Coronary artery (tissue), 2 donors: Measurements from ENCODE around the gene COX8A.

Experiments
- DNase-seq: peaks from one replicate; pipeline ENCODE4 v3.0.0-alpha.2; 2017; ENCODE audit warnings: low spot score
- H3K27ac ChIP-seq, 2 donors: fragments of 200-600 bp; sonication (generic); one replicate each; pipeline ENCODE4 v1.5.1; 2016 to 2019
- H3K4me3 ChIP-seq: fragments of 200-600 bp; sonication (generic); 2 replicates; pipeline ENCODE4 v1.5.1; 2016; ENCODE audit warnings: mild to moderate bottlenecking, moderate library complexity
- TF ChIP-seq, protein P1 (sequence below): fragments of 200-600 bp; sonication (generic); IDR thresholded peaks from one replicate; pipeline ENCODE4 v1.5.1; 2019; ENCODE audit warnings: antibody characterized with exemption

The COX8A gene

DNA sequence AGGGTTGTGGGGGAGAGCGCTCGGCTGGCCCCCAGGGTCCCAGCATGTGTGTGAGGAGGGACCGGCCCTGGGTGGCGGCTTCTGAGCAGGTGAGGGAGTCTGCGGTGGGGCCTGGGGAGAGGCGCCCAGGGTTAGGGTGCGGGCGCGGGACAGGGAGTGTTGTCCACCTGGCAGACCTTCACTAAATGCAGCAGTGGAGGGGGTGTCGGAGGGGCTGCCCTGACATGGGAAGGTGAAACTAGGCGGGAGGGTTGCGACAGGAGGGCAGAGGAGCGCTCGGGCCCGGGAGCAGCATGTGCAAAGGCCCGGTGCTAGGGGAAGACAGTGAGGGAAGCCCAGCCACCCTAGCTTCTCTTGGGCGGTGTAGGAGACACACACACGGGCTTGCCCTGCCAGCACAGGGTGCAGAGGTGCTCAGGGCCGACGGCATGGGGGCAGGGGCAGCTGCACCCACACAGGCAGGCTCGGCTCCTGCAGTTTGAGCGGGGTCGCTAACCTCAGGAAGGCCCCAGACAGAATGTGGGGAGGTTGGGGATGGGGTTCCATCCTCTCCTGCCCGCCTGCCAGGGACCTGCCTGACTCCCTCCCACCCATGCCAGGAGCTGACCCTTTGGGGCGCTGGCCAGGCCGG lies 34.0 kb downstream of the COX8A start:
- peak overlapping the region in 1 of 2 donors; percentile 63 for H3K27ac ChIP-seq
- H3K4me3 ChIP-seq, result peak overlapping the region; percentile 75
- no peak for DNase-seq
- TF ChIP-seq, protein P1, sequence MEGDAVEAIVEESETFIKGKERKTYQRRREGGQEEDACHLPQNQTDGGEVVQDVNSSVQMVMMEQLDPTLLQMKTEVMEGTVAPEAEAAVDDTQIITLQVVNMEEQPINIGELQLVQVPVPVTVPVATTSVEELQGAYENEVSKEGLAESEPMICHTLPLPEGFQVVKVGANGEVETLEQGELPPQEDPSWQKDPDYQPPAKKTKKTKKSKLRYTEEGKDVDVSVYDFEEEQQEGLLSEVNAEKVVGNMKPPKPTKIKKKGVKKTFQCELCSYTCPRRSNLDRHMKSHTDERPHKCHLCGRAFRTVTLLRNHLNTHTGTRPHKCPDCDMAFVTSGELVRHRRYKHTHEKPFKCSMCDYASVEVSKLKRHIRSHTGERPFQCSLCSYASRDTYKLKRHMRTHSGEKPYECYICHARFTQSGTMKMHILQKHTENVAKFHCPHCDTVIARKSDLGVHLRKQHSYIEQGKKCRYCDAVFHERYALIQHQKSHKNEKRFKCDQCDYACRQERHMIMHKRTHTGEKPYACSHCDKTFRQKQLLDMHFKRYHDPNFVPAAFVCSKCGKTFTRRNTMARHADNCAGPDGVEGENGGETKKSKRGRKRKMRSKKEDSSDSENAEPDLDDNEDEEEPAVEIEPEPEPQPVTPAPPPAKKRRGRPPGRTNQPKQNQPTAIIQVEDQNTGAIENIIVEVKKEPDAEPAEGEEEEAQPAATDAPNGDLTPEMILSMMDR, result no peak

DNA sequence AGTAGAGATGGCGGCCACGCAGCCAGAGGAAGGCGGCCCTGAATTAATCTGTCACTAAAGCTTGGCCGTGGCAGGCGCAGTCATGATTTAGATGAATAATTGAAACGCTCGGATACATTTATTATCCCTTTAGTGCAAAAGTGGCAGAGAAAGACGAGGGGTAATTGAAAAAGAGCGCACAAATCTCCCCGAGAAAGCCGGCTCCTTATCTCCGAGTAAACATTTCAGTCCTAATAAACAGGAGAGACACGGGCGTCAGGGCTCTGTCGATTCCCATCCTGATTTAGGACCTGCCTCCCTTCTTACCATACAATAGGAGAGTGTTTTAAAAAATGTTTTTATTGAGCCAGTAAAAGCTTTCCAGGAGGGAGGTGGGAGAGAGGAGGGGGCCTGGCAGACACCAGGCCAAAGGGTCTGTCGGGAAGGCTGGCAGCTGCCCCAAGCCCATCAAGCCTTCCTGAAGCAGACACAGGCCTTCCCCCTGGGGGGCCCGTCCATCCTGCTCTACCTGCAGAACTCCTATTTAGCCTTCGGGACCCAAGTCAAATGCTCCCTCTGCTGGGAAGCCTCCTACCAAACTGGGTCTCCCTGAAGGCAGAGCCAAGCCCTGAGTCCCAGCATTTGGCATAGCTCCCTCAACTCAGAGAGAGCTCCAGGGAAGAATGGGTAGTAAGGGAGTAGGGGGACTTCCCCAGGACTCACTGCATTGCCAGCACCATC lies 34.7 kb downstream of the COX8A start:
- TF ChIP-seq, protein P1, result no peak
- no peak for DNase-seq
- Histone ChIP-seq H3K4me3 (no peak overlapping the region), H3K27ac (no peak overlapping the region)

DNA sequence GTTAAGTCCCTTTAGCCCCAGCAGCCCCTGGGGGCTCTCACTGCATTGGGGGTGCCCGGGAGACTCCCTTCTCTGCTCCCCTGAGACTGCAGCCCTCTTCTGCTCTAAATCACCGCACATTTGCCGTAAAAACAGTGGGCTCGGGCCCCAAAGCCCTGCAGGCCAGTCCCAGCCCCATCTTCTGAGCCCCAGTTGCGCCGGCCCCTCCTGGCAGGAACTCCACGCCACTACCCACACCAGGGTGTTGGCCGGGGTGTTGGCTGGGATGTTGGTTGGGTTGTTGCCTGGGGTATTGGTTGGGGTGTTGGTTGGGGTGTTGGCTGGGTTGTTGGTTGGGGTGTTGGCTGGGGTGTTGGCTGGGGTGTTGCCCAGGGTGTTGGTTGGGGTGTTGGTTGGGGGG lies 35.3 kb downstream of the COX8A start:
- TF ChIP-seq, protein P1, result no peak
- Histone ChIP-seq H3K4me3 (no peak overlapping the region), H3K27ac (no peak overlapping the region)
- no peak for DNase-seq

DNA sequence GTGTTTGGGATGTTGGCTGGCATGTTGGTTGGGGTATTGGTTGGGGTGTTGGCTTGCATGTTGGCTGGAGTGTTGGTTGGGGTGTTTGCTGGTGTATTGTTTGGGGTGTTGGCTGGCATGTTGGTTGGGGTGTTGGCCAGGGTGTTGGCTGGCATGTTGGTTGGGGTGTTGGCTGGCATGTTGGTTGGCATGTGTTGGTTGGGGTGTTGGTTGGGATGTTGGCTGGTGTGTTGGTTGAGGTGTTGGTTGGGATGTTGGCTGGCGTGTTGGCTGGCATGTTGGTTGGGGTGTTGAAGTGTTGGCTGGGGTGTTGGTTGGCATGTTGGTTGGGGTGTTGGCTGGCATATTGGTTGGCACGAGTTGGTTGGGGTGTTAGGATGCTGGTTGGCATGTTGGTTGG lies 36.4 kb downstream of the COX8A start:
- no peak overlapping the region for H3K4me3 ChIP-seq
- no peak overlapping the region for H3K27ac ChIP-seq
- no peak for DNase-seq
- TF ChIP-seq, protein P1, result no peak

DNA sequence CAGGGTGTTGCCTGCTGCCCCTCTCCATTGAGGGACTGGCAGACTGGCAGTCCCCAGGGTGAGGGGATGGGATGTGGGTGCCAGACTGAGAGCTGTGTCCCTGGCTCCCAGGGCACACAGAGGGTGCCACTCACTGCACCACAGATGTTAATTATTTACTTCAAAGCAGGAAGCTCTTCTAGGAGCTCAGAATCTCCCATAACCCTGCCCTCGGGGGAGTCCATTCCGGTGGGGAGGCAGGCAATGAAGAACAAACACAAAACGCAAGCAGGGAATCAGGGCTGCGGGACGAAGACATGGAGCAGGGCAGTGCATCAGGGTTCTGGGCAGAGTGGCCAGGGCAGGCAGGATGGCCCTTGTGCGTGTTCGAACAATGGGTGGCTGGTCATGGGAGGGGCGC lies 37.0 kb downstream of the COX8A start:
- DNase-seq, result no peak
- TF ChIP-seq, protein P1, result no peak
- no peak overlapping the region for H3K27ac ChIP-seq
- no peak overlapping the region for H3K4me3 ChIP-seq

DNA sequence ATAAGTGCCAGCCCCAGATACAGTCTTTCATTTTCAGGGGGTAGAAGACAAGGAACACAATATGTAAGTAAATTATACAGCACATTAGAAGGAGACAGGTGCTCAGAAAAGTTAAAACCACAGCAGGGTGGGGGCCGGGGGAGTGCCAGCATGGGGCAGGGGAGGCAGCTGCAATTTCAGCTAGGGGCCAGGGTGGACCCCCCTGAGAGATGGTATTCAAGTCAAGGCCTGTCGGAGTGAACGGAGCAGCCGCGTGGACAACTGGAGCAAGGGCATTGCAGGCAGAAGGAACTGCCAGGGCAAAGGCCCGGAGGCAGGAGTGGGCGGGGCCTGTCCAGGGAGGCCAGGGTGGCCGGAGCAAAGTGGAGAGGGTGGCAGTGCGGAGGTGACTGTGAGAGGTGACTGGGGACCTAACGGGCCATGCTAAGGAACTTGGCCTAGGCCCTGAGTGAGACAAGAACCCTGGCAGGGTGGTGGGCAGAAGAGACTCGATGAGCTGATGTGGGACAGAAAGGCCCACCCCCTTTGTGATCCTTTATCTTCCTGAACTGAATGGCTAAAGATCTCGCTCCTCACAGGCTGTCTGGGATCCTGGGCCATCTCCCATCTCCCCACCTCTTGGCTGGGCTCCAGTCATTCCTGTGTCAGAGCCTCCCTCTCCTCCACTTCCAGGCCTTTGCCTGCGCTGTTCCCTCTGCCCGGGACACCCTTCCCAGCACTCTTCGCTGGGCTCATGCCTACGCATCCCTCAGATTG lies 38.9 kb downstream of the COX8A start:
- TF ChIP-seq, protein P1, result no peak
- no peak overlapping the region for H3K27ac ChIP-seq
- H3K4me3 ChIP-seq, result no peak overlapping the region
- no peak for DNase-seq
